ENCODE measurements around the gene SLC8A2.

The SLC8A2 gene

DNA sequence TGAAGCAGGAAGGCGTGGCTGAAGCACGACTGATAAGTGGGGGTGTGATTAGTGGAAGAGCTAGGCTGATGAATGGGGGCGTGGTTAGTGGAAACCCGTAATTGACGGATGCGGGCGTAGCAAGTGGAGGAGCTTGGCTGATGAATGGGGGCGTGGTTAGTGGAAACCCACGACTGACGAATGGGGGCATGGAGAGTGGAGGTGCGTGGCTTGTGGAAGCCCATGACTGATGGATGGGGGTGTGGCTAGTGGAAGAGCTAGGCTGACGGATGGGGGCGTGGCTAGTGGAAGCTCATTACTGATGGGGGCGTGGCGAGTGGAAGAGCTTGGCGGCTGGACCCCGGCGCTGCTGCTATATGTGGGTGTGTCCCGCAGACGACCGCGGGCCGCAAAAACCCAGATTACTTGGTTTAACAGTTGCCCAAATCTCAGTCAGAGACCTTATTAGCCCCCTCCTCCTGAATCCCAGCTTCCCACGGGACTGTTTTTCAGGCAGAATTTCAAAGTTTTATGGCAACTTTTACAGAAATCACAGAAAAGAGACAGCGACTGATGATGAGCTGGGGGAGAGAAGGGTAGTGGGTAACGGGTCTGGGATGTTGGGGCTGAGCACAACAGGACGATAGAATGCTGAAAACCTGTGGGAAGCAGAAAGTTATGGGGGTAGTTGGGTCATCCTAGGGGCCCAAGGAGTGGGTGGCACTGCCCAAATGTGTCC lies 43.4 kb downstream of the SLC8A2 start:
- 4 to 6% methylated on average over 19 to 21 of the region's 27 CpGs for WGBS, 2 experiments (ENCODE audit: insufficient coverage in 2 of 2)
- peak overlapping the region; percentile 51 for H3K27ac ChIP-seq (ENCODE audit: low read depth, low read length, severe bottlenecking)
- no peak overlapping the region for H3K4me3 ChIP-seq (ENCODE audit: extremely low read depth, insufficient read depth, low read length, poor library complexity, severe bottlenecking)

DNA sequence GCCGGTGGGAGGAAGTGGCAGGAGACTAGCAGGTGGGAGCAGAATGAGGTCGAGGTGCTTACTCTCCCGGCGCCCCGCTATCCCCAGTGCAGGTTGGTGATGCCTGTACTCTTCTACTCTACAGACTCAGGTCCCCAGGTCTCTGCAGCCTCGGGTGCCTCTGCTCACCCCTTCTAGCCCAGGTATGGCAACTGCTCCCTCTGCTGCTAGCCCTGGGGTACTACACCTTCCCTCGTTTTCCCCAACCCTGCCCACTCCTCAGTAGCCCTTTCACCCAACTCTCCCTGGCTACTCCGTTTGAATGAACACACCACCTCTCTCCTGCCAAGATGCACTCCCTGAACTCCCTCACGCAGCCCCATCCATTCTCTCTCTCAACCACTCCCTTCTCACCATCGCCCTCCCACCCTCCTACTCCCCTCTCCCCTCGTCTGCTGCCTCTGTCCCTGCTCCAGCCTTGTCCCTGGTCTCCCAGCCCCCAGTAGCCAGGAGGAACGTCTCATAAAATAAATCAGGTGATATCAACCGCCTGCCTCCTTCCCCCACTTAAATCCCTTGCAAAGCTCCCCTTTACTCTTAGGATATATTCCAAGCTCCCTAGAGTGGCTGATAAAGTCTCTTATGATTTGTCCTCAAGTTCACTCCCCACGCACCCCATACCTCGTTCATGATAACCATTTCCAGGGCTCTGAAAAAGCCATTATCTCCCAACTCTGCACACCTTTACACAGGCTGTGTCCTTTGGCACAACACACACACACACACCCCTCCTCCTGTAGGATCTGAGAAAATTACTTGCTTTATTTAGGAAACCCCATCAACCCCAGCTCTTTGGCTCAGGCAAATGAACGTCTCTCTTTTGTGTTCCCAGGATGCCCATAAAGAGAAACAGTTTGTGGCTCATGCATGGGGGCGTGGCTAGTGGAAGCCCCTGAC lies 44.2 kb downstream of the SLC8A2 start:
- 4 to 7% methylated on average over 15 to 17 of the region's 17 CpGs for WGBS, 2 experiments (ENCODE audit: insufficient coverage in 2 of 2)
- Histone ChIP-seq H3K4me1 (ENCODE audit: control insufficient read depth, insufficient read depth, low read length, poor library complexity, severe bottlenecking) (peaks cover 27% of the 10 kb centered on the region), H3K27ac (ENCODE audit: low read depth, low read length, severe bottlenecking) (peak overlapping the region; percentile 51), H3K9me3 (ENCODE audit: control insufficient read depth, low read length) (no peaks in the 10 kb centered on the region), H3K4me3 (ENCODE audit: extremely low read depth, insufficient read depth, low read length, poor library complexity, severe bottlenecking) (peak overlapping the region; percentile 25), H3K36me3 (ENCODE audit: control insufficient read depth, insufficient read depth, low read length) (no peaks in the 10 kb centered on the region)

More for the DNA sequence above, 43.4 kb downstream of the SLC8A2 start:
- Histone ChIP-seq H3K4me1 (ENCODE audit: control insufficient read depth, insufficient read depth, low read length, poor library complexity, severe bottlenecking) (peaks cover 19% of the 10 kb centered on the region), H3K9me3 (ENCODE audit: control insufficient read depth, low read length) (no peaks in the 10 kb centered on the region), H3K36me3 (ENCODE audit: control insufficient read depth, insufficient read depth, low read length) (no peaks in the 10 kb centered on the region)

- no peak overlapping the region for H3K27ac ChIP-seq (ENCODE audit: low read depth, low read length, severe bottlenecking)
- no peaks in the 10 kb centered on the region for H3K9me3 ChIP-seq (ENCODE audit: control insufficient read depth, low read length)
- no peak overlapping the region for H3K4me3 ChIP-seq (ENCODE audit: extremely low read depth, insufficient read depth, low read length, poor library complexity, severe bottlenecking)
- H3K4me1 ChIP-seq (ENCODE audit: control insufficient read depth, insufficient read depth, low read length, poor library complexity, severe bottlenecking): peaks cover 42% of the 10 kb centered on the region
- 35 to 49% methylated on average over 13 to 14 of the region's 19 CpGs for WGBS, 2 experiments (ENCODE audit: insufficient coverage in 2 of 2)
- H3K36me3 ChIP-seq (ENCODE audit: control insufficient read depth, insufficient read depth, low read length): no peaks in the 10 kb centered on the region
Measured at GRCh38 chr19:47423203-47423882, 48.4 kb downstream of the SLC8A2 start.

DNA sequence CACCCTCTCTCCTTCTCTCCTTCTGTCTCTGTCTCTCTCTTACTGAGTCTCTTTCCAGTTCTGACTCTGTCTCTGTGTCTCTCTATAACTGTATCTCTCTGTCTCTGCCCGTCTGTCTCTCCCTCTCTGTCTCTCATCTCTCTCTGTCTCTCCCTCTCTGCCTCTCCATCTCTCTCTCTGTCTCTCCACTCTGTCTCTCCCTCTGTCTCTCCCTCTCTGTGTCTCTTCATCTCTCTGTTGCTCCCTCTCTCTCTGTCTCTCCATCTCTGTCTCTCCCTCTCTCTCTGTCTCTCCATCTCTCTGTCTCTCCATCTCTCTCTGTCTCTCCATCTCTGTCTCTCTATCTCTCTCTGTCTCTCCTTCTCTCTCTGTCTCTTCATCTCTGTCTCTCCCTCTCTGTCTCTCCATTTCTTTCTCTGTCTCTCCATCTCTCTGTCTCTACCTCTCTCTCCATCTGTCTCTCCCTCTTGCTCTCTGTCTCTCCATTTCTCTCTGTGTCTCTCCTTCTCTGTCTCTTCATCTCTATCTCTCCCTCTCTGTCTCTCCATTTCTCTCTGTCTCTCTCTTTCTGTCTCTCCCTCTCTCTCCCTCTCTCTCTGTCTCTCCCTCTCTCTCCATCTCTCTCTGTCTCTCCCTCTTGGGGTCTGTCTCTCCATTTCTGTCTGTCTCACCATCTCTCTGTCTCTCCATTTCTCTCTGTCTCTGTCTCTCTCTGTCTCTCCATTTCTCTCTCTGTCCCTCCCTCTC lies 49.1 kb downstream of the SLC8A2 start:
- peak overlapping the region; percentile 79 for H3K27ac ChIP-seq (ENCODE audit: low read depth, low read length, severe bottlenecking)
- peak overlapping the region; percentile 12 for H3K4me3 ChIP-seq (ENCODE audit: extremely low read depth, insufficient read depth, low read length, poor library complexity, severe bottlenecking)
- peaks cover 41% of the 10 kb centered on the region for H3K4me1 ChIP-seq (ENCODE audit: control insufficient read depth, insufficient read depth, low read length, poor library complexity, severe bottlenecking)
- peaks cover under 1% of the 10 kb centered on the region for H3K36me3 ChIP-seq (ENCODE audit: control insufficient read depth, insufficient read depth, low read length)
- WGBS, 2 experiments (ENCODE audit: insufficient coverage in 2 of 2): 3 to 17% methylated on average over 1 of the region's 1 CpG
- H3K9me3 ChIP-seq (ENCODE audit: control insufficient read depth, low read length): no peaks in the 10 kb centered on the region

GRCh38 chr19:47421844-47422395 lies 49.8 kb downstream of the SLC8A2 start:
- 1 to 3% methylated on average over 14 to 27 of the region's 31 CpGs for WGBS, 2 experiments (ENCODE audit: insufficient coverage in 2 of 2)
- H3K4me1 ChIP-seq (ENCODE audit: control insufficient read depth, insufficient read depth, low read length, poor library complexity, severe bottlenecking): peaks cover 41% of the 10 kb centered on the region
- no peaks in the 10 kb centered on the region for H3K9me3 ChIP-seq (ENCODE audit: control insufficient read depth, low read length)
- peak overlapping the region; percentile 79 for H3K27ac ChIP-seq (ENCODE audit: low read depth, low read length, severe bottlenecking)
- H3K4me3 ChIP-seq (ENCODE audit: extremely low read depth, insufficient read depth, low read length, poor library complexity, severe bottlenecking): peak overlapping the region; percentile 12
- peaks cover 7% of the 10 kb centered on the region for H3K36me3 ChIP-seq (ENCODE audit: control insufficient read depth, insufficient read depth, low read length)

DNA sequence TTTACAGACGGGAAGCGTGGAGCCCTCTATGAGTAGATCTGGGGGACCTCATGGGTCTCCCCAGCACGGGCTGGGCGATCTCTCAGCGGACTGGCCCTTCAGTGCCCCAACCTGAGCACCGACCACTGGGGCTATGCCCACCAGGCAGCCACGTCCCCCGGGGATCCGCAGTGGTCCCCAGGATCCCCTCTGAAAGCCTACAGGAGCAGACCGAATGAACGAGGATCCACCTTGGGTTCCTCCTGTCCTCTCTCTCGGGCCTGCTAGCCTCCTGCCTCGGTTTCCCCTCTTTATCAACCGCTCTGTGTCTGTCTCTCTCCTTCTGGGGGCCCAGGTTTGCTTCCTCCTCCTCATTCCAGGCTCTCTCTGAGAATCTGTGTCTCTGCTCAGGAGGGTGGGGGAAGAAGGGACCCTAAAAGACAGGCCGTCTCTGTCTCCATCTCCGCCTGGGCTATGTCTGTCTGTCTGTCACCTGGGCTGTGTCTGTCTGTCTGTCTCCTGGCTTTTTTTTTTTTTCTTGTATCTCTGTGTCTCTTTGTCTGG lies 50.4 kb downstream of the SLC8A2 start:
- Histone ChIP-seq H3K4me3 (ENCODE audit: extremely low read depth, insufficient read depth, low read length, poor library complexity, severe bottlenecking) (peak overlapping the region; percentile 79), H3K27ac (ENCODE audit: low read depth, low read length, severe bottlenecking) (peak overlapping the region; percentile 79)

DNA sequence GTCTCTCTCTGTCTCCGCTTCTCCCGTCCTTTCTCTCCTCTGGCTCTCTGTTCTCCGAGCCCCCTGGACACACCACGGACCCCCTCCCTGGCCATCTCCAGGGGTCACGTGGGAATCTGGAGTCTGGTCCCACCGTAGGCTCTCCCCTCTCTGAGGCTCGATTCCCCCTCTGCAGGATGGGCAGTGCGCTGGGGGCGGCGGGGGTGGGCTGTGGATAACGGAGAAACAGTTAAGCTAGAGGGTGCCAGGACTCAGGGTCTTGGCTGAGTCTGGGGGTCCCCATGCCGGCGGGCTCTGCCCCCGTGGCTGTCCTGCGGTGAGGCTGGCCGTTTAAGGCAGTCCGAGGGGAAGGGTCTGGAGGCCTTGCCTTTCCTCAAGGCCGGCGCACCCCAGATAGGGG lies 51.9 kb downstream of the SLC8A2 start:
- WGBS, 2 experiments (ENCODE audit: insufficient coverage in 2 of 2): 4 to 6% methylated on average over 10 to 11 of the region's 19 CpGs
- Histone ChIP-seq H3K4me1 (ENCODE audit: control insufficient read depth, insufficient read depth, low read length, poor library complexity, severe bottlenecking) (peaks cover 41% of the 10 kb centered on the region), H3K9me3 (ENCODE audit: control insufficient read depth, low read length) (no peaks in the 10 kb centered on the region), H3K36me3 (ENCODE audit: control insufficient read depth, insufficient read depth, low read length) (peaks cover 27% of the 10 kb centered on the region), H3K4me3 (ENCODE audit: extremely low read depth, insufficient read depth, low read length, poor library complexity, severe bottlenecking) (peak overlapping the region; percentile 79), H3K27ac (ENCODE audit: low read depth, low read length, severe bottlenecking) (peak overlapping the region; percentile 79)

More for the DNA sequence above, 50.4 kb downstream of the SLC8A2 start:
- H3K9me3 ChIP-seq (ENCODE audit: control insufficient read depth, low read length): no peaks in the 10 kb centered on the region
- H3K4me1 ChIP-seq (ENCODE audit: control insufficient read depth, insufficient read depth, low read length, poor library complexity, severe bottlenecking): peaks cover 41% of the 10 kb centered on the region
- WGBS, 2 experiments (ENCODE audit: insufficient coverage in 2 of 2): 23 to 32% methylated on average over 12 to 14 of the region's 16 CpGs
- peaks cover 13% of the 10 kb centered on the region for H3K36me3 ChIP-seq (ENCODE audit: control insufficient read depth, insufficient read depth, low read length)

GRCh38 chr19:47419030-47419783 lies 52.5 kb downstream of the SLC8A2 start, which contains the start of gene MEIS3:
Gene MEIS3, minus strand, starts transcription at chr19:47419527. Its CDS starts 446 bp downstream, at chr19:47419081.
- peaks cover 41% of the 10 kb centered on the region for H3K4me1 ChIP-seq (ENCODE audit: control insufficient read depth, insufficient read depth, low read length, poor library complexity, severe bottlenecking)
- H3K4me3 ChIP-seq (ENCODE audit: extremely low read depth, insufficient read depth, low read length, poor library complexity, severe bottlenecking): peak within 1 kb of the TSS; percentile 79
- no peaks in the 10 kb centered on the region for H3K9me3 ChIP-seq (ENCODE audit: control insufficient read depth, low read length)
- 0 to 1% methylated on average over 31 to 37 of the region's 70 CpGs for WGBS, 2 experiments (ENCODE audit: insufficient coverage in 2 of 2)
- H3K27ac ChIP-seq (ENCODE audit: low read depth, low read length, severe bottlenecking): peak within 1 kb of the TSS; percentile 79
- H3K36me3 ChIP-seq (ENCODE audit: control insufficient read depth, insufficient read depth, low read length): peaks cover 33% of the 10 kb centered on the region

- H3K36me3 ChIP-seq (ENCODE audit: control insufficient read depth, insufficient read depth, low read length): peaks cover 38% of the 10 kb centered on the region
- H3K27ac ChIP-seq (ENCODE audit: low read depth, low read length, severe bottlenecking): no peak overlapping the region
- peaks cover 39% of the 10 kb centered on the region for H3K4me1 ChIP-seq (ENCODE audit: control insufficient read depth, insufficient read depth, low read length, poor library complexity, severe bottlenecking)
- no peaks in the 10 kb centered on the region for H3K9me3 ChIP-seq (ENCODE audit: control insufficient read depth, low read length)
- H3K4me3 ChIP-seq (ENCODE audit: extremely low read depth, insufficient read depth, low read length, poor library complexity, severe bottlenecking): peak overlapping the region; percentile 79
- 1 to 5% methylated on average over 6 to 9 of the region's 9 CpGs for WGBS, 2 experiments (ENCODE audit: insufficient coverage in 2 of 2)
Measured at GRCh38 chr19:47418692-47419029, 53.0 kb downstream of the SLC8A2 start.
